ENCODE data around the gene DAB2.

The DAB2 gene

GRCh38 chr5:39446231-39446630 lies 21.5 kb upstream of the DAB2 start:
- Histone ChIP-seq H3K36me3 (ENCODE audit: control insufficient read depth, insufficient read depth, low read length) (no peaks in the 10 kb centered on the region), H3K9ac (ENCODE audit: low read length) (no peak overlapping the region), H3K4me3 (ENCODE audit: low read length) (no peak overlapping the region), H3K27me3 (ENCODE audit: control insufficient read depth, insufficient read depth, low read length) (no peaks in the 10 kb centered on the region), H3K4me1 (ENCODE audit: control insufficient read depth, insufficient read depth, low read length) (no peaks in the 10 kb centered on the region), H3K9me3 (ENCODE audit: control insufficient read depth, low read length) (no peaks in the 10 kb centered on the region)

GRCh38 chr5:39443911-39444310 lies 19.1 kb upstream of the DAB2 start:
- no peak overlapping the region for H3K9ac ChIP-seq (ENCODE audit: low read length)
- H3K9me3 ChIP-seq (ENCODE audit: control insufficient read depth, low read length), result no peaks in the 10 kb centered on the region
- H3K4me1 ChIP-seq (ENCODE audit: control insufficient read depth, insufficient read depth, low read length), result no peaks in the 10 kb centered on the region
- no peak overlapping the region for H3K4me3 ChIP-seq (ENCODE audit: low read length)
- no peaks in the 10 kb centered on the region for H3K36me3 ChIP-seq (ENCODE audit: control insufficient read depth, insufficient read depth, low read length)
- H3K27me3 ChIP-seq (ENCODE audit: control insufficient read depth, insufficient read depth, low read length), result no peaks in the 10 kb centered on the region

GRCh38 chr5:39442991-39443390 lies 18.2 kb upstream of the DAB2 start:
- no peak overlapping the region for H3K4me3 ChIP-seq (ENCODE audit: low read length)
- H3K9ac ChIP-seq (ENCODE audit: low read length), result no peak overlapping the region
- H3K4me1 ChIP-seq (ENCODE audit: control insufficient read depth, insufficient read depth, low read length), result no peaks in the 10 kb centered on the region
- no peaks in the 10 kb centered on the region for H3K9me3 ChIP-seq (ENCODE audit: control insufficient read depth, low read length)
- H3K36me3 ChIP-seq (ENCODE audit: control insufficient read depth, insufficient read depth, low read length), result no peaks in the 10 kb centered on the region
- no peaks in the 10 kb centered on the region for H3K27me3 ChIP-seq (ENCODE audit: control insufficient read depth, insufficient read depth, low read length)

GRCh38 chr5:39441838-39442237 lies 17.1 kb upstream of the DAB2 start:
- Histone ChIP-seq H3K4me3 (ENCODE audit: low read length) (no peak overlapping the region), H3K9me3 (ENCODE audit: control insufficient read depth, low read length) (no peaks in the 10 kb centered on the region), H3K4me1 (ENCODE audit: control insufficient read depth, insufficient read depth, low read length) (no peaks in the 10 kb centered on the region), H3K9ac (ENCODE audit: low read length) (no peak overlapping the region), H3K36me3 (ENCODE audit: control insufficient read depth, insufficient read depth, low read length) (no peaks in the 10 kb centered on the region), H3K27me3 (ENCODE audit: control insufficient read depth, insufficient read depth, low read length) (no peaks in the 10 kb centered on the region)

- H3K9me3 ChIP-seq (ENCODE audit: control insufficient read depth, low read length), result no peaks in the 10 kb centered on the region
- H3K4me1 ChIP-seq (ENCODE audit: control insufficient read depth, insufficient read depth, low read length), result no peaks in the 10 kb centered on the region
- no peak overlapping the region for H3K4me3 ChIP-seq (ENCODE audit: low read length)
- no peaks in the 10 kb centered on the region for H3K36me3 ChIP-seq (ENCODE audit: control insufficient read depth, insufficient read depth, low read length)
- no peaks in the 10 kb centered on the region for H3K27me3 ChIP-seq (ENCODE audit: control insufficient read depth, insufficient read depth, low read length)
- no peak overlapping the region for H3K9ac ChIP-seq (ENCODE audit: low read length)
Observed at GRCh38 chr5:39440958-39441624, 16.3 kb upstream of the DAB2 start.

- H3K4me1 ChIP-seq (ENCODE audit: control insufficient read depth, insufficient read depth, low read length), result no peaks in the 10 kb centered on the region
- no peaks in the 10 kb centered on the region for H3K36me3 ChIP-seq (ENCODE audit: control insufficient read depth, insufficient read depth, low read length)
- H3K9me3 ChIP-seq (ENCODE audit: control insufficient read depth, low read length), result no peaks in the 10 kb centered on the region
- H3K4me3 ChIP-seq (ENCODE audit: low read length), result no peak overlapping the region
- no peak overlapping the region for H3K9ac ChIP-seq (ENCODE audit: low read length)
- no peaks in the 10 kb centered on the region for H3K27me3 ChIP-seq (ENCODE audit: control insufficient read depth, insufficient read depth, low read length)
Observed at GRCh38 chr5:39440192-39440957, 15.6 kb upstream of the DAB2 start.

- Histone ChIP-seq H3K4me1 (ENCODE audit: control insufficient read depth, insufficient read depth, low read length) (no peaks in the 10 kb centered on the region), H3K4me3 (ENCODE audit: low read length) (no peak overlapping the region), H3K27me3 (ENCODE audit: control insufficient read depth, insufficient read depth, low read length) (no peaks in the 10 kb centered on the region), H3K9me3 (ENCODE audit: control insufficient read depth, low read length) (no peaks in the 10 kb centered on the region), H3K36me3 (ENCODE audit: control insufficient read depth, insufficient read depth, low read length) (no peaks in the 10 kb centered on the region), H3K9ac (ENCODE audit: low read length) (no peak overlapping the region)
Observed at GRCh38 chr5:39439582-39440162, 14.9 kb upstream of the DAB2 start.

- Histone ChIP-seq H3K4me1 (ENCODE audit: control insufficient read depth, insufficient read depth, low read length) (peaks cover 5% of the 10 kb centered on the region), H3K9me3 (ENCODE audit: control insufficient read depth, low read length) (no peaks in the 10 kb centered on the region), H3K9ac (ENCODE audit: low read length) (no peak overlapping the region), H3K4me3 (ENCODE audit: low read length) (no peak overlapping the region), H3K27me3 (ENCODE audit: control insufficient read depth, insufficient read depth, low read length) (no peaks in the 10 kb centered on the region), H3K36me3 (ENCODE audit: control insufficient read depth, insufficient read depth, low read length) (no peaks in the 10 kb centered on the region)
Observed at GRCh38 chr5:39437467-39437866, 12.7 kb upstream of the DAB2 start.

- Histone ChIP-seq H3K9ac (ENCODE audit: low read length) (no peak overlapping the region), H3K4me3 (ENCODE audit: low read length) (no peak overlapping the region), H3K4me1 (ENCODE audit: control insufficient read depth, insufficient read depth, low read length) (peaks cover 5% of the 10 kb centered on the region), H3K36me3 (ENCODE audit: control insufficient read depth, insufficient read depth, low read length) (no peaks in the 10 kb centered on the region), H3K27me3 (ENCODE audit: control insufficient read depth, insufficient read depth, low read length) (no peaks in the 10 kb centered on the region), H3K9me3 (ENCODE audit: control insufficient read depth, low read length) (no peaks in the 10 kb centered on the region)
Observed at GRCh38 chr5:39433848-39434247, 9.1 kb upstream of the DAB2 start.

- Histone ChIP-seq H3K9ac (ENCODE audit: low read length) (no peak overlapping the region), H3K4me3 (ENCODE audit: low read length) (no peak overlapping the region), H3K4me1 (ENCODE audit: control insufficient read depth, insufficient read depth, low read length) (peaks cover 5% of the 10 kb centered on the region), H3K36me3 (ENCODE audit: control insufficient read depth, insufficient read depth, low read length) (no peaks in the 10 kb centered on the region), H3K27me3 (ENCODE audit: control insufficient read depth, insufficient read depth, low read length) (no peaks in the 10 kb centered on the region), H3K9me3 (ENCODE audit: control insufficient read depth, low read length) (no peaks in the 10 kb centered on the region)
Observed at GRCh38 chr5:39432696-39433530, 8.1 kb upstream of the DAB2 start.

GRCh38 chr5:39430461-39430860 lies 5.7 kb upstream of the DAB2 start:
- Histone ChIP-seq H3K9ac (ENCODE audit: low read length) (no peak overlapping the region), H3K4me3 (ENCODE audit: low read length) (no peak overlapping the region), H3K36me3 (ENCODE audit: control insufficient read depth, insufficient read depth, low read length) (no peaks in the 10 kb centered on the region), H3K9me3 (ENCODE audit: control insufficient read depth, low read length) (no peaks in the 10 kb centered on the region), H3K4me1 (ENCODE audit: control insufficient read depth, insufficient read depth, low read length) (peaks cover 5% of the 10 kb centered on the region), H3K27me3 (ENCODE audit: control insufficient read depth, insufficient read depth, low read length) (no peaks in the 10 kb centered on the region)

- Histone ChIP-seq H3K4me3 (ENCODE audit: low read length) (no peak overlapping the region), H3K9me3 (ENCODE audit: control insufficient read depth, low read length) (no peaks in the 10 kb centered on the region), H3K4me1 (ENCODE audit: control insufficient read depth, insufficient read depth, low read length) (peaks cover 5% of the 10 kb centered on the region), H3K36me3 (ENCODE audit: control insufficient read depth, insufficient read depth, low read length) (no peaks in the 10 kb centered on the region), H3K9ac (ENCODE audit: low read length) (no peak overlapping the region), H3K27me3 (ENCODE audit: control insufficient read depth, insufficient read depth, low read length) (peaks cover 11% of the 10 kb centered on the region)
Observed at GRCh38 chr5:39428640-39429039, 3.9 kb upstream of the DAB2 start.
